Neural progenitor cell (in vitro differentiated cells): Measurements from ENCODE around the gene AK6.

Experiments
- EZH2 ChIP-seq: fragments of 200-600 bp; sonication (generic); IDR thresholded peaks from 2 replicates; pipeline ENCODE4 v1.6.1; 2017; ENCODE audit warnings: antibody characterized with exemption, mild to moderate bottlenecking, moderate library complexity
- TF ChIP-seq, protein P1 (sequence below): fragments of 200-600 bp; sonication (generic); IDR thresholded peaks from 2 replicates; pipeline ENCODE4 v1.5.1; 2017; ENCODE audit warnings: antibody characterized with exemption, mild to moderate bottlenecking

DNA sequence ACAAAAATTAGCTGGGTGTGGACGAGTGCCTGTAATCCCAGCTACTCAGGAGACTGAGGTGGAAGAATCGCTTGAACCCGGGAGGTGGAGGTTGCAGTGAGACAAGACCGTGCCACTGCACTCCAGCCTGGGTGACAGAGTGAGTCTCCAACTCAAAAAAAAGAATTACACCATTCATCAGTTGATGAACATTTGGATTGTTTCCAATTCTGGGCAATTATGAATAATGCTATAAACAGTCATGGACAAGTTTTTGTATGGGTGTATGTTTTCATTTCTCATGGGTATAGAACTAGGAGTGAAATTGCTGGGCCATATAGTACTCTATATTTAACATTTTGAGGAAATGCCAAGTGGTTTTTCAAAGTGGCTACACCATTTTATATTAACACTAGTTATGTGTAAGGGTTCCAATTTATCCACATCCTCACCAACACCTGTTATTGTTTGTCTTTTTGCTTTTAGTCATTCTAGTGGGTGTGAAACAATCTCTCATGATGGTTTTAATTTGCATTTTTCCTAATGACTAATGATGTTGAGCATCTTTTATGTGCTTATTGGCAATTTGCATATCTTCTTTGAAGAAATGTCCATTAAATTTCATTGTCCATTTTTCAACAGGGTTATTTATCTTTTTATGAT is 27.7 kb downstream of the AK6 start:
- TF ChIP-seq, protein P1, sequence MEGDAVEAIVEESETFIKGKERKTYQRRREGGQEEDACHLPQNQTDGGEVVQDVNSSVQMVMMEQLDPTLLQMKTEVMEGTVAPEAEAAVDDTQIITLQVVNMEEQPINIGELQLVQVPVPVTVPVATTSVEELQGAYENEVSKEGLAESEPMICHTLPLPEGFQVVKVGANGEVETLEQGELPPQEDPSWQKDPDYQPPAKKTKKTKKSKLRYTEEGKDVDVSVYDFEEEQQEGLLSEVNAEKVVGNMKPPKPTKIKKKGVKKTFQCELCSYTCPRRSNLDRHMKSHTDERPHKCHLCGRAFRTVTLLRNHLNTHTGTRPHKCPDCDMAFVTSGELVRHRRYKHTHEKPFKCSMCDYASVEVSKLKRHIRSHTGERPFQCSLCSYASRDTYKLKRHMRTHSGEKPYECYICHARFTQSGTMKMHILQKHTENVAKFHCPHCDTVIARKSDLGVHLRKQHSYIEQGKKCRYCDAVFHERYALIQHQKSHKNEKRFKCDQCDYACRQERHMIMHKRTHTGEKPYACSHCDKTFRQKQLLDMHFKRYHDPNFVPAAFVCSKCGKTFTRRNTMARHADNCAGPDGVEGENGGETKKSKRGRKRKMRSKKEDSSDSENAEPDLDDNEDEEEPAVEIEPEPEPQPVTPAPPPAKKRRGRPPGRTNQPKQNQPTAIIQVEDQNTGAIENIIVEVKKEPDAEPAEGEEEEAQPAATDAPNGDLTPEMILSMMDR, result no peak
- TF ChIP-seq EZH2, result no peak
